Activated naive CD4-positive, alpha-beta T cell treated with anti-CD3 and anti-CD28 coated beads, Interleukin-2, amount 50 U/mL, for 16 hours (primary cell): ENCODE measurements around the gene IQCM.

Source experiments
- DNase-seq: peaks from one replicate; pipeline ENCODE4 v3.0.0-alpha.2; 2020

IQCM gene

DNA sequence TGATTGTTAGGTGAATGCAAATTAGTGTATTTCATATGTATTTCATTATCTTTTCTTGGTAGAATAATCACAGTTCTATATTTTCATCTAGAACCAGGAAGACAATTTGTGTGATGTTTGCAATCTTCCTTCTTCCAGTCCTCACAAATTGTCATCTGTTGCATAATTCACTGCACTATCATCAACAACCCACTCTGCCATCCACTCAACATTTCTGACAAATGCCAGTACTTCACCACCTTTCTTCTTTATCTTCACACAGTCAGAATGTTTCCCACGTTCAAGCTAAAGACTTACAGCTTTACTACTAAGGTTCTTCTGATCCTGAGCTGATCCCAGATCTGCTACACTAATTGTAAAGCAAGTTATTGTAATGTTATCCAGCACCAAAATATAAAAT lies 107.8 kb downstream of the IQCM start:
- DNase-seq = no peak

DNA sequence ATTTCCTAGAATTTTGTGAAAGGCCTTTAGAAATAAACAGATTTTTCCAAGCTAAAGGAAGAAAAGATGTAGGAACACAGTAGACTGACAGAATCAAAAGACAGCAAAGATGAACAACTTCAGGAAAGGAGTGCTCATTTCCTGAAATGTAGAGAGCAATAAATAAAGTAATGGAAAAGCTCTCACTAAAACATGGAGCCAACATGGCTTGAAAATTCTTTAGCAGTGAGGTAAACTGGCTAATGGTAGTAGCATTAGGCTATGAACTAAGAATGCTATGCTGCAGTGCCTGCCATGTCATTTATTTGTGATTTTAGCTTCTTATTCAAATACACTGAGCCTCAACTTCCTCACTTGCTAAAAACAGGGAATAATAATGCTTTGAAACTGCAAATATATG lies 108.7 kb downstream of the IQCM start:
- DNase-seq = no peak

DNA sequence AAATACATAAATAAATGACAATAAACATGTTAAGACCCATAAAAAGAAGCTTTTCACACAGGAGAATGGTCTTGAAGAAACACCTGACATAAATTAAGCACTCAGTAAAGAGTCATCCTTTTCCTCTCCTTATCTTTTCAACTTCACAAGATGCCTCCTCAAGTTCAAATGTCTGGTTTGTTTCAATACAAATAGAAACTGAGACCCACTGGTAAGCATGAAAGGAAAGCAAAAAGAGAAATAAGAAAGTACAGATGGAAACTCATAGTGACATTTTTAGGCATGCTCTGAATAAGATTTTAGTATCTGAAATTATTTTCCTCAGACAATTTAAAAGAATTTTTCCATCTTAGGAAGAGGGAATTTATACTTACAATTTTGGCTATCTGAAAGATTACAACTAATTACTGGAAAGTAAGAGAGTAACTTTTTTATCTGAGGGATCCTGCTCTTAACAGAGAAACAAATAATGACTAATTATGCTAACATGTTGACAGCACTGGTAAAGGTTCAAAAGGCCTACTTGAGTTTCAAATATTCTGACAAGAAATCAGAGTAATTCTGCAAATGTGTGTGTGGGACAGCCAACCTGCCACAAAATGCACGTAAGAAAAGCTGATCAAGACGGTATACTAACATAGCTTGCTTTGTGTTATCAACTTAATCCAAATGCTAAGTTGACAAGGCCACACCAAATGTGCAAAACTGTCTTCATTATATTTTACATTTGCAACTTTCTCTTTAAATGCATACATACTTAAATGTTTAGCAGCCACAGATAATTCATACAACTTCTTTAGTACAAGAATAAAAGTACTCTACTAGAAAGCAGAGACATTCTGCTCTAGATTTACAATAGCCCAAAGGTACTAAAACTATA lies 113.0 kb downstream of the IQCM start:
- no peak for DNase-seq

DNA sequence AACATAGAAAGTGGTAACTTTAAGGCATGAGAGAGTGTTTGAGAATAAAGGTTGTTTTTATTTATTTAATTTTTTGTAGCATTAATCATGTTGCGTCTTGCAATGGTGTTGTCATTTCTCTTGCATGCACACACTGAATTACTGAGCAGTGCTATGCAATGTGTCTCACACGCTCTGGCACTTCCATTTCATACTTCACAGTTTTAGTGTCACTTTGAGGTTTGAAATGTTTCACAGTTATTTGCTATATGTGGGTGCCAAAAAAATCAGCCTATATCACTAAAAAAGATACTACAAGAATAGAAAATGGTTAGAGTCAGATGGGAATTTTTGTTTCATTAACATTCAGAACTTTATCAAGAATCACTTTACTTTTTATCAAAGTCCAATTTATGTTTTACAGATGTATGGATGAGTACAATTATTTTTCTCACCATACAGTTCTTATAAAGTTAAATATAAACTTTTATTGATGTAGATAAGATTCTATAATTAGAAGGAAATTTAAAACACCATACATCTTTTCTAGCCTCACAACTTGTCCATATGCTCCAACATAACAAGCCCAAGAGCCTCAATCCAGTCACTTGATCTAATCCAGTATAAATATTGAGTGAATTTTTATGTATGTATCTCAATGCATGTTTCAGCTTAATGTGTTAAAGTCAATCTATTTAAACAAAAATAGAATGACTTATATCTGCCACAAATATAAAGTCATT lies 114.0 kb downstream of the IQCM start:
- no peak for DNase-seq

DNA sequence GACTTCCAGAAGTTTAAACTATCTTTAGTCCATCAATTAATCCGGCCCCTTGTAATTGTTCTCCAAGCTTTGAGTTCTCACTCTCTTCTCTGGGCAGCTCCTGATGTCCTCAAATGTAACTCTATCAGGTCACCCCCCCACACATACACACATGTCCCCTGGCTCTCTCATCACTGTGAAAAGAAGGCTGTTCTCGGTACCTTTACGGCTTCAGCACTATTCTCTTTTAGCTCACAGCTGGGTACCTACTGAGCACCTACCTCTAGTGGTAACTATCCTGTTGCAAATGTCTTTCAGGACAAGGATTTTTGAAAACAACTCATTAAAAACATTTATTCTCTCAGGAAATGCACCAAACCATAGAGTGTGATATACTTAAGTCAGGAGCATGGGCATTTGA lies 115.4 kb downstream of the IQCM start:
- no peak for DNase-seq

DNA sequence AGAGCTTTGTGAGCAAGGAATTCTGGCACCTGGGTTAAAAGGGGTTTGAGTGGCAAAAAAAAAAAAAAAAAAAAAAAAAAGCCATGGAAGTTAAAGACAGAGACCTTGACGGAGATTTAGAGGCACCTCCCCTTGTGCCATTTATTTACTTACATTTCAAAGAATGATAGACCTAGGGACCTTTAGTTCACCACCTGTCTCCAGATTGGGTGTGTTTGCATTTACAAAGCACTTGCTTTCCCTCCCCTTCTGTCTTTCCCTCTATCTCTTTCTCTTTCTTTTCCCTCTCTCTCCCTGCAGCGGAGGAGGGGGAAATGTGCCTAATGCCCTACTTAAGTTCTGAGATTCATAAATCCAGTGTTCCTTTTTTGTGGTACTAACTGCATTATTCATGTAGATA lies 116.0 kb downstream of the IQCM start:
- no peak for DNase-seq

DNA sequence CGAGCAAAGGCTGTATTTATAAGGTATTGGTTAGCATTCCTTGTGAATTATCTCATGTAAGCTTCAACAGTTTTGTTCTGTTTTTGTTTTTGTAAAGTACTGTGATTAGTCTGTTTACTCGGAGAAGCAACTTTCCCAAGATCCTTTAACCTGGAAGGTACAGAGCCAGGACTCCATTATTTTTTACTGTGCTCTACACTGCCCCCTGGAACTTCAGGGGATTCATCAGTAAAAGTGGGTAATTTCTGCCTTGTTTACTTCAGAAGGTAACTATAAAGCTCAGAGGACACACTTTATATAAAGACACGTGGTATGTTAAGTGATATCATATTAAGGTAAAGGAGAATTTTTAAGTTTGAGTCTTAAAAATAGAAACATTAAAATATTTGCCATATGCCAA lies 124.9 kb downstream of the IQCM start:
- no peak for DNase-seq

DNA sequence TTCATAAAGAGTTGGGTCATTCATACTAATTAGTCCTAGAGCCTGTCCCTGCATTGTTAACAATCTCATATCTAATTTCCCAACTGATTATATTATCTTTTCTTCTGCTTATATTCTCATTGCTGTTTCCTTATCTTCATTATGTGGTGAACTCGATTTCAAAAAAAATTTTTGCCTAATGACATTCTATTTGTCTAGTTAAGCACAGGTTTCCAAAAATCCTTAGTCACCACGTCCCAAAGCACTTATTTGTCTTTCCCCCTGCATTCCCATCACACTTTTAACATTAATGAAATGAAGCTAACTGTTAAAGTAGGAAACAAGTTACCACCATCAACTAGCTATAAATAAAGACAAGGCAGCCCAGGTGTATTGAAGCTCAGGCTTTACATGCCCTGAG lies 131.1 kb downstream of the IQCM start:
- no peak for DNase-seq

DNA sequence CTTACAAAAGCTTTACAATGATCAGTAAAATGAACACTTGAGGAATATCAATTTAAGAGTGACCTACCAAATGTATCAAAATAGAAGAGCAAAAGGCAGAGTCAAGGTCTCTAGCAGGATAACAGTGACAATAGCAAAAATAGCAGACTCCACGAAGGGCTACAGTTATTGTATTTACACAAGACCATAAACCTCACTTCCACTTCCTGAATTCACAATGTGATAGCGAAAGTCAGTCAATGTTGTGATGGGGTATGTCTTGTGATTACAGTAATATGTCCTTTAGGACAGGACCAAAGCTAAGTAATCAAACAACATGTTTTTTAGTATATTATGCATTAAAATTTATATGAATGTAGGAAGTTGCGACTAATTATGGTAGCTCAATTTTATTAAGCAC lies 139.6 kb downstream of the IQCM start:
- DNase-seq = no peak

DNA sequence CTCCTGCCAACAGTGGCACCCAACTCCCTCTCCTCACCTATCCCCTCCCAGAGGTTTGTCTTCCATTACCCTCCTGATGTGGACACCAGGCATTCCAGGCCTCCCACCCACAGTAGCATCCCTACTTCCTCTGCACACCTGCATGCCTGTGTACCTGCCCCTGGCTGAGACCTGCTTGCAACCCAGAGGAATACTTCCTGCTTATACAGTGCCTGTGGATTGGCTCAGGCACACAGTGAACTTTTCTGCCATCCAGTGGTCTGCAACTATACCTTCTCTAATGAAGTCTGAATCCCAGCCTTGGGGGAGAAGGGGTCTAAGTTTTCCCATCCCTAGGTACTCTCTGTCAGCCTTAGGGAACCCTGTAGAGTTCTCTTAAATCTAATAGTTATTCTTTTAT lies 169.9 kb downstream of the IQCM start:
- DNase-seq = no peak

DNA sequence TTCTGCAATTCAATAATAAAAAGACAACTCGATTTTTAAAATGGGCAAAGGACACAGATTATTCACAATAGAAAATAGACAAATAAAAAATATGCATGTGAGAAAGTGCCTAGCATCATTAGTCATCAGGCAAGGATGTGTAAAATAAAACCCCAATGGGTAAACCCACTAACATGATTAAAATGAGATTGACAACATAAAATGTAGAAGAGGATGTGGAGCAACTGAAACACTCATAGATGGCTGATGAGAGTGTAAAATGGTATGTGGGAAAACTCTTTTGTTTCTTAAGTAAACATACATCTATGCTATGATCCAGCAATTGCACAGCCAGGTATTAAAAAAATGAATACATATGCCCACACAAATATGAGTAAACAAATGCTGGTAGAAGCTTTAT lies 177.6 kb downstream of the IQCM start:
- DNase-seq = no peak

DNA sequence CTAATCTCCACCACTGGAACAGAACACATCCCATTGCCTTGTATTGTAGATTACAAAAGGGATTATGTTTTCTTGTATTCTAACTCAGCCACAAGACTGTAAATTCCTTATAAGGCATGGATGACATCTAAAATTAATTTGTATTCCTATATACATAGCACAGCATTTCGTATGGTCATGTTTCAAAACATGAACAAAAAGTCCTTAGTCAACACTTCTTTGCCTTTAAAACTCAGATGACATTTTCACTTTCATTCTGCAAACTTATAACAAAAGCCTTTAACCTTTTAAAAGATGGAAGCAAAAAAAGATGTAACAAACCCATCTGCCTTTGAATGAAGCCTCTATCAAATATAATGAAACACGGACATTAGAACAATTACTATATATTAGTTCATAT lies 181.3 kb downstream of the IQCM start:
- no peak for DNase-seq

DNA sequence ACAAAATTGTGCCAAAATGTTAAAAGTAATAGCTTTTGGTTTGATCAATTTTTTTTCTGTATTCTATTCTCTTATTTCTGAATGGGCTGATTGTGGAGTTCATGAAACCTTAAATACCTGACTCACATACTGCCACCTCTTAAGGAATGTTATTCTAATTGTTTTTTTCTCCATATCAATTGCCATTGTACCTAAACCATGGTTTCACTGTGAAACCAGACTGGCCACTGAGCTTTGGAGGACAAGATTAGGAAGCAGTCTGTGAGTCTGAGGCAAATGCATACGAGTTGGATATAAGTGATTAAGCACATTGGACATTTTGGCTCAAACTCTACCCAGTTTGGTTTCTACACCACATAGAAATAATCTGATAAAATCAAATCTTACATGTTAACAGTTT lies 184.0 kb downstream of the IQCM start:
- no peak for DNase-seq

DNA sequence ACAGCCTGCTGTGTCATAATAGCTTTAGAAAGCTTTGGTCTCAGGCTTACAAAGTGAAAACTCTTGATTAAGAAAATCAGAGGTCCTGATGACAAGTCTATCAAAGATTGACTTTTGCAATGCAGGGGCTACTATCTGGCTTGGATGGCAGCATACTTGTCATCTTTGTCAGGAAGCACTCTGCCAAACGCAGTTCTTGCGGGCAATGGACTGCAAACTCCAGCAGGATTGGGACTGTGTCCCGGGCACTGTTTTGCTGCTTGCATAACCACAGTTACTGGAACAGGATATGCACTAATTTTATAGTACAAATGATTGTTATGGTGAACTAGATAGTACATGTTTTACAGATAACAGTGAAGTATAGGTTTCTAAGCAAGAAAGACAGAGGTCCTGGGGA lies 185.6 kb downstream of the IQCM start:
- no peak for DNase-seq

DNA sequence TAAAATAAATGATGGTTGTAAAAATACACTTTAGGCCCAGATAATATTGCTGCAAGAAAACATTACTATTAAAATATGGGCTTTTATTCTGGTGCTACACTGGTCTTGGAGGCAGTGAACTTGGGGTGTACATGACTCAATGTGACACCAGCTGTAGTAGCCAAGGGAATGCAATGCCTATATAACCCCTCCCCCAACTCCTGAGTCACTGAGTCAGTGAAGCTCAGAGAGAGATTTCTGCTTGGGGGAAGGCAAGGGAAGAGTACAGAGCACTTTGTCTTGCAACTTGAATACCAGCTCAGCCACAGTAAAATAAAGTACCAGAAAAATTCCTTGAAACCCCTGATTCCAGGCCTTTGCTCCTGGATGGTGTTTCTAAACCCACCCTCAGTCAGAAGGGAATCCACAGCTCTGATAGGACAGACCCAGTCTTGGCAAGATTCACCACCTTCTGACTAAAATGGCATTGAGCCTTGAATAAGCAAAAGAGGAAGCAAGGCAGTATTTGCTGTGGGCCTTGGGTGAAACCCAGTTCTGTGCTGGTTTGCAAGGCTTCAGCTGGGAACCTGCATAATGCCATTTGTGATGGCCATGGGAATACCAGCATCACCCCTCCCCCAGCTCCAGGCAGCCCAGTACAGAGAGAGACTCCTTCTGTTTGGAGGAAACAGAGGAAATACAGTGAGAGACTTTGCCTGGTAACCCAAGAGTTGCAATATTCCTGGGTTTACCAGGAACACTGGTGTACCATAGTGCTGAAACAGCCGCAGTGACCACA lies 209.9 kb downstream of the IQCM start:
- no peak for DNase-seq

DNA sequence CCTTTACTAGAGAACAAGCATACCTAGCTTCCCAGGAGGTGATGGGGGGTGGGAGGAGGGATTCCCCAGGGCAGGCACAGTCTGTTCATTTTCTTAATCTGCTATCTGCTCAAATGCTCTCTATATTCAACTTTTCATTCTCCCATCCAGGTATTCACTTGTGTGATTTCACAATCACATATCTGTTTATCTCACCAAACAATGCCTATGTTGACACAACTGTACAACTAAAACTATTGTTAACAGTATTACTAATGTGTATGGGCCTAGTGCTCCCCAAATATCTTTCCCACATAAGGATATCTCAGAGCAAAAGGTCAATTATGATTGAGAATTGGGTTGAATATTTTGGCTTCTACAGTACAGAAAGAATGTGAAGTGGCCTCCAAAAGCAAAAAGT lies 210.8 kb downstream of the IQCM start:
- no peak for DNase-seq

DNA sequence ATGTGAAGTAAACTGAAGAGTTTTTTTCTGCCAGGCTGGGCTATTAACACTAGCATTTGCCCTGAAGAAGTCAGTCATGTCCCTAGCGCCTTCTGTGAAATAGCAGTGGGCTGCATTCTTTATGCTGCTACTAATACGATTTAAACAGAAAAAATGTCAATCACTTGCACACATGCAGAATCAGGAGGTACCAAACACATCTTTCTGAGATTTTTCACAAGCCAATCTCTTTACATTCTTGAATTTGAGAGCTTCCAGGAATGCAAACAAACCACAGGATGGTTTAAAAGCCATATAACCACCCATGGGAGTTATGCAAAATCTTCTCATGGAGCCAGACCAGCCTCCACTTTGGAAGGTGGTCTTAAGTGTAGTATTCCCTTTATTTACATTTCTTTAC lies 220.1 kb downstream of the IQCM start:
- DNase-seq = no peak

DNA sequence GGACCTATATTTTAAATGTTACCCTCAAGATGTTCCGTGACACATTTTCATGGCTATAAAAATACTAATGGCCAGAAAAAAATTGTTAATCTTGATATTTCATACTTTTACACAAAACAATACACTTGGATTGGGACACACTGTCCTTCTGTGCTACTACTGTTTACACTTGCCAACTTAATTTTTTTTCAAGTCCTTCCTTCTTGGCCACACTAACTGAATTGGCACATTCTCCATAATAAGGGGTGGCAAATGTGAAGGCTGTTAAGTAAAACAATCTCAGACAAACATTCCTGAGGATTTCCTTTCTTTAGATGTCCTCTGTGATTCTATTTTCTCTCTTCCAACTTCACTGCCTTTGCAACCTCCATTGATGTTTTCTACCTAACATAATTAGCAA lies 225.8 kb downstream of the IQCM start:
- no peak for DNase-seq

DNA sequence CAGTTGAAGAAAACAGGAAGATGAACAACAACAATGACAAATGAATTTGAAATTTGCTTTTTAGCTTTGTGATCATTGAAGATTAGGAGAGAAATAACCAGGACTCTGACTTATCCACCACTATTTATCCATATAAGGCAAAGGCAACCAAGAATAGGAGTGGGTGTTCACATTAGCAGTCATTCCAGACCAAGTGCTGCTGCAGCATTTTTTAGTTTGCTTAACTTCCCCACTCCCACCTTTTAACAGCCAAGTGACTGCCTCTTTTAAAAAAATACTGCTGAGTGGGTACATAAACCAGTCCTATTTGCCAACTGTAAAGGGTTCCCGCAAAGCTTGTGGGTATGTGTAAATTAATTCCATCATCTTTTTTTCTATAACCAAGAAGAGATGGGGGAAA lies 230.9 kb downstream of the IQCM start:
- DNase-seq = no peak

DNA sequence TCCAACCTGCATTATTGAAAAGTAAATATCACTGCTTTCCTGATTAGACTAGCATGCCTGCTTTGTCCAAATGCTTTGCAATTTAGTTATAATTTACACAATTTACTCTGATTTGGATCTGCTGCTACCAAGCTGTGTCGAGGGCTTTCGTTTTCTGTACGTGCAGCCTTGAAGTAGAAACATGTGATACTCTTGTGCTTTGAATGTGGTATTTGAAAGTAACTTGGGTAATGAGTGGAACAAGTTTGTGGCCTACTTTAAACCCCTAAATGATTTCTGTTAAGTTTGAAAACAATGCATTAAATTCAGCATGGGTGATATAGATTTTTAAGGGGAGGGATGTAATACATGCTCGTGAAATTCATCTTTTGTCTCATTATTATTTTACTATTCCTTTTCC lies 240.7 kb downstream of the IQCM start:
- DNase-seq = no peak

DNA sequence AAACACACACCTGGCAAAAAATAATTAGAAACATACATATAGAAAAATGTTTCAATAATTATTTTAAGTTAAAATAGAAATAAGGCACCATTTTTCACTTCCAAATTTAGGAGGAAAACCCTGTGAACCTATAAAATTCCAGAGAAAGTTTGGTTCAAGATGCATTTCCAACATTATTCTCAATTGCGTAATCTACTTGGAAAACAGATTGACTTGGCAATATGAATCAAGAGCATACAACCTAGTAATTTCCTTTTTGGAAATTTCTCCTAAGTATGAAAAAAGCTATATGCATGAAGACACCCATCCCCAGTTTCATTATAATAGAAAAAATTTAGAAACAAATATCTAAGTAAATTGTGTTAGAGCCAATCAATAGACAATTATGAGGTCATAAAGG lies 242.9 kb downstream of the IQCM start:
- DNase-seq = no peak

DNA sequence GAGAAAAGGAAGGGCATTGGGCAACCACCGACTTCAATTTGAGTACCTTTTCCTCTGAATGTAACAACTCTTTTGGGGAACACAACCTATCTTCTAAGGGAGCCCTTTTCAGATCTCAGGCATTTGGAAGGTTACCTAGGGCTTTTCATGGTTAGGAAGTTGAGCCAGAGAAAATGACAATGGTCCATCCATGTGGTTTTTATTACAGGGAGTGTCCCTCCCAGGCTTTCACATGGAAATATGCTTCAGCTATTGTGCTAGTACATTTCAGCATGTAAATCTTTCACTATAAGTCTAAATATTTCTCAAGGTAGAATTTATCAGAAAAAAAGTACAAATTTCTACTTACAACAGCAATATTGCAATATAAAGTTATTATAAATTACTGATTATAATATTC lies 259.8 kb downstream of the IQCM start:
- DNase-seq = no peak

DNA sequence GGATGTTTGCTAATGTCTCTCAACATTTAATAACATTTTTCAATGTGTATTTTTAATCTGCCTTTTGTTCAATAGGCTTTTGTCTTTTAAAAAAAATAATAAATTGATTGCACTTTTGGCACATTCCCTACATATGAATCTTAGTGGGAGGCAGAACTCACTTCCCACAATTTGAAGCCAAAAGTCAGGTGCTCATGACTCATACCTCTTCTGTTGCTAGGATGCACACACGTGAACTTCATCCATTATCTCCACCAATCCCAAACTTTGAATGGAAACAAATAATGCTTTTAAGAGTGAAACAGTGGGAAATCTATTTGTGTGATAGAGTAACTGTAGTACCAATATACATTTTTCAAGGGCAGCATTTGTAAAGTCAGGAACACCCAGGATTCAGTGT lies 260.5 kb downstream of the IQCM start:
- no peak for DNase-seq

DNA sequence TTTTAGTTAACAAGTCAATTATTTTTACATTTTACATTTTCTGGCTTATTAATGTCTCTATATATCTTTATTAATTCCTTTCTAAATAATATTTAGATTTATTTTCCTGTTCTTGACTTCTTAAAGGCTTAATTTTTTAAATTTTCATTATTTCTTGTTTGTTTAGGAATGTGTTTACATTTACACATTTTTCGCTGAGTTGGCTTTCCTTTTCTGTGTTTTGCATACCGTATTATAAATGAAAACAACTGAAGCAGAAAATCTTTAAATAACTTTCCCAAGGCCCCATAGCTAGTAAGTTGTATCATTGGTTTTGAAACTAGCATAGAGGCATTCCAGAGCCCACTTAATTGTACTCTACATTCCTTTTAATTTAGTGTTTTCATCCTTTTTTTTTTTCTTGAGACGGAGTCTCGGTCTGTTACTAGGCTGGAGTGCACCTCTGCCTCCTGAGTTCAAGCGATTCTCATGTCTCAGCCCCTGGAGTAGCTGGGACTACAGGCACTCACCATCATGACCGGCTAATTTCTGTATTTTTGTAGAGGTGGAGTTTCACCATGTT lies 261.6 kb downstream of the IQCM start:
- no peak for DNase-seq
